GM19395 (cell line): Measurements from ENCODE around the gene MOV10L1.

Source experiments
- ATAC-seq: cut with Tn5 transposase; IDR thresholded peaks from one replicate; pipeline ENCODE4 v1.9.1; 2021; ENCODE audit warnings: mild to moderate bottlenecking, moderate library complexity; ENCODE audit not compliant: unreplicated experiment

Gene MOV10L1

DNA sequence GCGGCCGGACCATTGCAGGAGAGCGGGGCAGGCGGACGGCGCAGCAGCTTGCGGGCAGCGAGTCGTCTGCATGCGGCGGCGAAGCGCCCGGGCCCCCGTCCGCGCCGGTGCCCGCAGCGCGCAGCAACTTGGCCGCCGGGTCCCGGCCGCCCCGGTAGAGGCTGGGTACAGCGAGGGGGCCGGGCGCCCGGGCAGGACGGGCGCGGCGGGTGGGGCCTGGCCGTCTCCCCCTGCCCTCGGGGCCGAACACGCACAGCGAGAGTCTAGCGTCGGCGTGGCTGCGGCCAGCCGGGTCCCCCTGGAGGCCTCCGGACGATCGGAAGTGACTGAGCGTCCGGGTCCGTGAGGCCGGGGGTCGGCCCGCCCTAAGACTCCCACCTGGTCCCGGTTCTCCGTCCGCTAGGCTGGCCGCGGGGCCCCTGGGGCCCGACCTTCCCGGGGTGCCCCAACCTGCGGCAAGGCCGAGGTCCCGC lies 95.1 kb downstream of the MOV10L1 start:
- ATAC-seq = no peak

DNA sequence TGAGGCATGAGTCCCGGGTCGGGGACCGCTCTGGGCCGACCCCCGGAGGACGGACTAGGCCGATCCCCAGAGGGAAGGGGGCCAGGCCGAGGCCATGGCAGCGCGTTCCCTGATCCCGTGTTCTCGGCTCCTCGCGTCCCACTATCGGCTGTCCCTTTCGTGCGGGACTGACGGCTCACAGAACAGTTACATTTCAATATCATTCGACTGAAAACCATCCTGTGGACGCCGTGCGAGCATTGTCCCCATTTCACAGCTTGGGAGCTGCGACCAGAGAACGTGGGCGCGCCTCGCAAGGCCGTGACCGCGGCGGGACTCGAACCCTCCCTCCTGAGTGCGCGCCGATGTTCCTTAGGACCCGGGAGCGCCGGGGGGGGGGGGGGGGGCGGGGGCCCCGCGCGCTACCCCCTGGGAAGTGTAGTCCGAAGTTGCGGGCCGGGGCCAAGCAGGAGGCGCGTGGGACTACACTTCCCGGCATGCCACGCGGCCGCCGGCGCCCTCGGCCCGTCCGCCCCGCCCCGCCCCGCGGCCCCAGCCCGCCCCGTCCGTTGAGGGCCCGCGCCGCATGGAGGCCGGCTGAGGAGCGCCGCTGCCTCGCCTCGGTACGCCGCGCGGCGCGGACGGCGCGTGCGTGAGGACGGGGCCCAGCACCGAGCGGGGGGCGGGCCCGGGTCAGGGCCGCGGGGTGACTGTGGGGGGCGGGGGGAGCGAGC lies 95.7 kb downstream of the MOV10L1 start, which contains the start of gene TRABD:
Gene TRABD (plus strand): TSS at position 539 of the 713 bp plus-strand sequence. CDS start 7,148 bp downstream, outside the sequence.
- peak; percentile 41 for ATAC-seq

DNA sequence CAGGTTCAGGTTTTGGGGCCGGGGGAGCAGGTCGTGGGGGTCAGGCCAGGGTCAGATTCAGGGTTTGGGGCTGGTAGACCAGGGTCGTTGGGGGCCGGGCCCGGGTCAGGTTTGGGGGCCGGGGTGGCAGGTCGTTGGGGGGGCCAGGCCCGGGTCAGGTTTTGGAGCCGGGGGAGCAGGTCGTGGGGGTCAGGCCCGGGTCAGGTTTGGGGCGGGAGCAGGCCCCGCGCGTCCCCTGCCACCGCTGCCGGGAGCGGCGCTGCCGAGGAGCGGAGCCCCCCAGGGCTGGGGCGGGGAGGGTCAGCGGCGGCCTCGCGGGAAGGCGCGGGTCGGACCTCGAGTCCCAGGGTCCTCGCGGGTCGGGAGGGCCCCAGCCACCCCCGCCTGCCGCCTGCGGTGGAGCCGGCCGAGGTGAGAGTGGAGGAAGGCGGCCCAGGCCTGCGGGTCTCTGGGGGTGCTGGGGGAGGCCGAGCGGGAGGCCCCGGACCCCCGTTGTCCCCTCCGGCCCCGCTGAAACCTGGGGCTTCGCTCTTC lies 96.4 kb downstream of the MOV10L1 start:
- no peak for ATAC-seq

DNA sequence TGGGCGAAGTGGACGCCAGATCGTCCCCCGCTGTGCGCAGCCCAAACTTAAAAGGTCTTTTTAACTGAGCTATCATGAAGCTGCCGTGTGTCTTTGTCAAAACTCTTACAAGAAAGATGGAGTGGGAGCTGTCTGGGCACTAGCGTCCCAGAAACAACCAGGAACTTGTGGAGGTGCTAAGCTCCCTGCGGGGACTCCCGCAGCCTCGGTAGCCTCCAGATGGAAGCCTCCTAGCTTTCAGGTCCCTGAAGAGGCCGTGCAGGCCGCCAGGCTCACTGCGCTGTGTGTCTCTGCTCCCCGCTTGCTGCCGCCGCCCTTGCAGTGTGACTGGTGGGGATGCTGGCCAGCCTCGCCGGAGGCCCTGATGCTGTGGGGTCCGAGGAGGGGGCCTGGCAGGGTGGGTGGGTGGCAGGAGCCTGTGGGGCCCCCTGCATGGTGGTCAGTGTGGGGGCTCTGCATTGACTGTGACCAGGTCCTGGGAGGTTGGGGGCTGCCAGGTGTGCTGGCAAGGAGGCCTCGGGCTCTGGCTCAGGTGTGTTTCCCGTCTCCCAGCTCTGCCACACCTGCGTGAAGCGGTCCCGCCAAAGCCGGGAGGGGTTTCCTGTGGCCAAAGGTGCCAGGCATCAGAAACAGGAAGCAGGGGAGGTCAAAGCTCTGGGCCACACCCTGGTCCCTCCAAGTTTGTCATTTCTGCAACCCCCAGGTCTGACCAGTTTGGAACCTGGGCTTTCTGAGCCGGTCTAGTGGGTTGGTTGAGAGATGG lies 97.1 kb downstream of the MOV10L1 start:
- ATAC-seq = no peak

DNA sequence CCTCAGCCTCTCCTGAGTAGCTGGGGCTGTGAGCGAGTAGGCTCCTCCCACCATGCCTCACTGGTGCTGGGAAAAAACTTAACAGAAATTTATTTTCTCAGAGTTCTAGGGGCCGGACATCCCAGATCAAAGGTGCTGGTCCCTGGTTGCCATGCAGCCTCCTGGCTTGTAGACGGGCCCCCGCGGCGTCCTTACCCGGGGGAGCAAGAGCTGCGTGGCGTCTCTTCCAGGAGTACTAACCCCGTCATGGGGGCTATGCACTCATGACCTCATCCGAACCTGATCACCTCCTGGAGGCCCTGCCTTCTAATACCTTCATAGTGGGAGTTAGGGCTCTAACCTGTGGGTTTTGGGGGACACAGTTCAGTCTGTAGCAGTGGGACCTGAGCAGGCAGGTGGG lies 98.5 kb downstream of the MOV10L1 start:
- no peak for ATAC-seq

DNA sequence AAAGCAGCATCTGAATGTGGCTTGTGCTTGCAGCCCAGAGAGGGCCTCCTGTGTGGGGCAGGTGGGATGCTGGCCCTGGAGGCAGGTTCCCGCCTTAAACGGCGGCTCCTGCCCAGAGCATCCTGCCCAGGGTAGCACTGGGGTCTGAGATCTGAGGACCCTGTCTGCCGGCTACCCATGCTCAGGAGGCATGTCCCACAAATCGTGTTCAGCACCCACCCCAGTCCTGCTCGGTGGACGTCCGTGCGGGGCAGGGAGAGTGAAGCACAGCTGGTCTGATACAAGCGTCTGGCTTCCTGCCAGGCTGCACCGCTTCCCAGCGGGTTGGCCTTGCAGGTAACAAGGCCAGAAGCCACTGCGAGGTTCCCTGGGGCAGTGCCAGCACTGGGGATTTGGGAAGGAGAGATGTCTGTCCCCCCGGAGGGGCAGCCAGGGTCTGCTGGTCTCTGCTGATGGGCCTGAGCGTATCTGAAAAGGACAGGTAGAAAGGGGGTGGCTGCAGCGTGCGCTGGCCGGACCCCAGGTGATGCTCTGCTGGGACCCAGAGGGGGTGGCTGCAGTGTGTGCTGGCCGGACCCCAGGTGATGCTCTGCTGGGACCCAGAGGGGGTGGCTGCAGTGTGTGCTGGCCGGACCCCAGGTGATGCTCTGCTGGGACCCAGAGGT lies 99.5 kb downstream of the MOV10L1 start:
- ATAC-seq = no peak

DNA sequence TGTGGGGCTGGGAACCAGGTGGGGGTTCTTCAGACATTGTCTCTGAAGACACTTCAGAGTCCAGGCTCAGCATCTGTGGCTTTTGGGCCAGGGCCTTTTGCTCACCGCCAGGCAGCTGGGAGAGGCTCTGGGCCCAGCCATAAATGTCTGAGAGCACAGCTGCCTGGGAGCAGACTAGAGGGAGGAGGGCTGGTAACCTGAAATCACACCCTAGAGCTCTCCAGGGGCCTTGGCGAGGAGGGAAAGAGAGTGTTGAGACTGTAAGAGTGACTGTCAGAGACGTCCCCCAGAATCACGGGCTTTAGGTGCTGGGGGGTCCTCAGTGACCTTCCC lies 100.0 kb downstream of the MOV10L1 start:
- ATAC-seq = no peak

DNA sequence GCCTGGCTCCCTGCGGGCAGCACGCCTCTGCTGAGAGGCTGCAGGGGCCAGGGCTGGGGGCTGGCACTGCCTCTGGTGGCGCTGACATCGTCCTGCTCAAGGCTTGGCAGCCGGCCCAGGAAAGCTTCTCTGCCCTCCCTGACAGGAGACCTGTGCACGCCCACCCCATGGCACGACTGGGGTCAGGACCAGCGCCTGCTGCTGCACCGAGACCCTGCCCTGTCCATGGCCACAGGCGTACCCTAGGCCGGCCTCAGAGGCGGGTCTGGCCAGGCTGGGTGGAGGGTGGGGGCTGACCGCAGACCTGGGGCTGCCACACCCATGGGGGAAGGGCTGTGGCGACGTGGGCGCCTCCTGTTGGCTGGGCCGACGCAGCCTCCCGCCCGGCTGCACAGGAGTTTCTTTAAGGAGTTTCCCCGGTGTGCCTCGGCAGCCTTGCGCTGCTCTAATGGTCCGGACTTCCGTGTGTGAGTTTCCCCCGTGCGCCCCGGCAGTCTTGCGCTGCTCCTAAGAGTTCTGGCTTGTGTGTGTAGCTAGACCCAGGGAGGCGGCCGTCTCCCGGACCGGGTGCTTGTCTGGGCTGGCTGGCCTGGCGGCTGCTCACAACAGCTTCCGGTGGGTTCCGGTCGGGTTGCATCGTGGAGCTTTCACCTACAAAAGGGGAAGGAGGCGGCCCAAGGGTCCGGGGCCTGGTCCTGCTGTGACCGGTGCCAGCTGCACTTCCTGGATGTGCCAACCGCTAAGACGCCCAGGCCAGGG lies 100.6 kb downstream of the MOV10L1 start:
- peak; percentile 47 for ATAC-seq

DNA sequence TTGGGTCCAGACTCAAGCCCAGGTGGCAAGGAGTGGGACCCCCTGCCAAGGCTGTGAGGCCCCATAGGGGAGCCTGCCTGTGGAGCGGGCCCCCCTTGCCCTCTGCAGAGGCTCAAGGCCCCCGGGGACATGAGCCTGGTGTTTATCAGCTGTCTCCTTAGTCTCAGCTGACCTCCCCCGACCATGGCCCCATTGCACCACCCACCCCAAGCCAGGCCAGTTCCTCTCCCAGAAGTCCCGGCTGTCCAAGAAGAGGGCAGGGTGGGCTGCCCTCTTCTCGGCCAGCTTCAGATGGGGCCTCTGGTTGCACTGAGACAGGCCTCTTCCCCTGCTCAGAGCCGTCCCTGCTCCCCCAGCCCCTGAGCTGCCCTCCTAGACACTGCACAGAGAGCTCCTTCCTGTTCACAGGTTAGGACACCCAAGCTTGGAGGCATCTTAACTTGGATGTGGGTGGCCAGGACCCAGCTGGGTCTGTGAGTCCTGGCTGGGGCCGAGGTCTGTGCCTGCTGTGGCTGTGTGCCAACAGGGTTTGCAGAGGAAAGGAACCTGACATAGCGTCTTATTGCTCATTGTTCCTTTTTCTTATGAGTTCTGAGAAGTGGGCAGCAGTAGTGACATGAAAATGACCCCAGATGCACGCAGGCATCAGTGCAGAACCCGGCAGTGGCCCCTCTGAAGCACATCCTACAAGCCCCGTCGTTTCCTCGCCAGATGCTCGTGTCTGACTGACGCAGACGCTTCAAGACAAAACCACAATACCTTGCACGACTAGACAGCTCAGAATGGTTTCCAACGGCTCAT lies 101.3 kb downstream of the MOV10L1 start:
- ATAC-seq = peak; percentile 48

DNA sequence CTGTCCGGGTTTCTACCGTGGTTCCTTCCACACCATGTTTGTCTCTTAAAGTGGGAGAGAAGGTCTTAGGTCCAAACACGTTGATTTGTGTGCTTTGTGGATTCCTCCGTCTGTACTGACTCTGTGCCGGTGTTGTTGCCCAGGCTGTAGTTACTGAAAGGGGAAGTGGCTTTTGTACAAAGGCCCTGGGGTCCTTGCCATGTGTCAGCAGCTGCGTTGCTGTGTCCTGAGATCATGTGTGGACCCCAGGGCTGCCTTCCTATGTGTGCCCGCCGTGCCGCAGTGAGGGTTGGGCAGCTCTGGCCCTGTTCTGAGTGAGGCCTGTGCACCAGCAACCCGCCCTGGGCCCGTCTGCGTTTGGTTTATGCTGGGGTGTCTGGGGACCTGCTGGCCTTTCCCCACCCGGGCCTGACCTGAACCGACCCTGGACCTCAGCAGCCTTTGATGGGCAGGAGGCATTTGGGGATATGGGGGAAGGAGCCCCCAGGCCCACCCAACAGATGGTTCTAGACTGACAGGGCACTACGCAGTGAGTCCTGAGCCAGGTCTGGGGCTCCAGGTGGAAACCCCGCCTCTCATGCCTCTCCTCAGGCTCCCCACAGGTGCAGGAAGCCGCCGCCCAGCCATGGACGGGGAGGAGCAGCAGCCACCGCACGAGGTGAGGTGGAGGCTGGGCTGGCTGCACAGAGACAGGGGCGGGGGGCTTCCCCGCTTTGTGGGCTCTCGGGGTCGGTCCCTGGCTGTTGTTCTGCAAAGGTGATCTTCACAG lies 102.8 kb downstream of the MOV10L1 start:
- ATAC-seq = no peak

DNA sequence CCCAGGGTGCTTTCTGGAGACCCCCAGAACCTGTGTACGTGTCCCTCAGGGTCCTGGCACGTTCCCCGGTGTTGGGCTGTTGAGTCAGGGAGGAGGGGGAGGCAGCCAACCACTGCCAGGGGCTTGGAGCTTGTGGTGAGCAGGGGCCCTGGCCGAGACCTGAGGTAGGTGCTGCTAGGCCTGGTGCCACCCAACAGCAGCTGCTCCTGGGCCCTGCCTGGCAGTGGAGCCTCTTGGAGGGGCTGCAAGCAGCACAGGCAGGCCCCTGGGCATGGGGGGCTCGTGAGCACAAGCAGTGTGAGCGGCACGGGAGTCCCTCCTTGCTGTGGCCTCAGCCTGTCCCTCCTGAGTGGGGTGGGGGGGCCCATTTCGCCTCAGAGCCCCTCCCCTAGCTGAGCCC lies 103.8 kb downstream of the MOV10L1 start:
- ATAC-seq = no peak

DNA sequence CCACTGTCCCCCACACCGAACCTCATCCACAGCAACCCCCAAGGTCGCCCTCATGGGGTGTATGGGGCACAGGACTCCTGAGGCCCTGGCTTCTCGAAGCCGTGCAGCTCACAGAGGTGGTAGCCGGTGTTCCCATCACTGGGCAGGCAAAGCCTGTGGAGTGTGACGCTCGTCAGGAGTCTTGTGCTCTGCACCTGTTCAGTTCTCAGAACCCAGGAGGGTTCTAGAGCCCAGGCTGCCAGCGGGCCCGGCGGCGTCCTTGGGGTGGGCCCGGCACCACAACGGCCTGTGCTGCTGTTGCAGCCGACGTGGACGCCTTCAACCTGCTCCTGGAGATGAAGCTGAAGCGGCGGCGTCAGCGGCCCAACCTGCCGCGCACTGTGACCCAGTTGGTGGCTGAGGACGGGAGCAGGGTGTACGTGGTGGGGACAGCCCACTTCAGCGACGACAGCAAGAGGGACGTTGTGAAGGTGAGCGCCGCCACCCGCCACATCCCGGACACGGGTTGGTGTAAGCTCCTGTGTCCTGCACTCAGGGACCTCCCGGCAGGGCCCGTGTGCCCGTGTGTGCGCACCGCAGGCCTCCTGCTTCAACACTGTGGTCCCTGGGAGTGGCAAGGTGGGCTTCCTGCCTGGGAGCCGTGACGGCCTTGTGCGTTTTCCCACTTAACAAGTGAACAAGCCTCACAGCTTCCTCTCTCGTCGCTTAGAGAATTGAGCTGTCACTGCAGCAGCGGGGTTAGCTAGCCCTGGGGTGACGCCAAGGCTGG lies 104.4 kb downstream of the MOV10L1 start:
- no peak for ATAC-seq

DNA sequence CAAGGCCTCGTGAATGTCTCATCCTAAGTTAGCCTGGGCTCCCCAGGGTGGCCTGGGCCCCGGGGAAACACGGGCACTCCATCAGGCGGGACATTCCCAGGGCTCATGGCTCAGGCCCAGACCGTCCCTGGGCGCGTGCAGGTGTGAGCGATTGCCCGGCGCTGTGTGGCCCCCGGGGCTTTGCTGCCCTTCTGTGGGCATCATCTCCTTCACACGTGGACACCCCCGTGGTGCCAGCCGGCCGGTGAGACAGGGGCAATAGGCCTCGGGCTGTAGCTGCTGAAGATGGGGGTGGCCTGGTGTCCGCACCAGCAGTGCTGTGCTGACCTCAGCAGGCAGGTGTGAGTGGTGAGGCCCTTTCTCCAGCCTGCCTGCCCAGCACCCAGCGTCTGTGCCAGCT lies 106.5 kb downstream of the MOV10L1 start:
- ATAC-seq = no peak

DNA sequence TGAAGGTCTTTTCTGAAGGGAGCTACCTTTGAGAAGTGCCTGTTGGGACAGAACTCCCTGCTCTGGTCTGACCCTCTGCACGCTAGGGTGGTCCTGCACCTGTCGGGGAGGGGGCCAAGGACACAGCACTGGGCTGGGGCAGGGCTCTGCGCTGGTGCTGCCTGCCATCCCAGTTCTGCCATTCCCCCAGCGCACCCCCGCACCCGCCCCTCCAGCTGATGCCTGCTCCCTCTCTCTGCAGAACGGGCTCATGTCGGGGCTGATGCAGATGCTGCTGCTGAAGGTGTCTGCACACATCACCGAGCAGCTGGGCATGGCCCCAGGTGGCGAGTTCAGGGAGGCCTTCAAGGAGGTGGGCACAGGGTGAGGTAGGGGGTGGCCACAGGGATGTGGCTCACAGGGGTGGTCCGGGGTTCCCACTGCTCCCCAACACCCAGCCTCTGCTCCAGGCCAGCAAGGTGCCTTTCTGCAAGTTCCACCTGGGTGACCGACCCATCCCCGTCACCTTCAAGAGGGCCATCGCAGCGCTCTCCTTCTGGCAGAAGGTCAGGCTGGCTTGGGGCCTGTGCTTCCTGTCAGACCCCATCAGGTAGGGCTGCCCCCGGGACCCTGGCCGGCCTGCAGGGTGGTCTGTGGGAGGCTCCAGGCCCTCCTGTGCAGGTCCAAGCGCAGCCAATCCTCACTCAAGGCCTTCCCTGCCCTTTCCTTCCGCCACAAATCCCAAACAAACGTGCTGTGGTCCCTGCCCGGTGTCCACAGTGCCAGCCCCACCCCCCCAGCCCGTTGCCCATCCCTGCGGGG lies 107.4 kb downstream of the MOV10L1 start:
- no peak for ATAC-seq

DNA sequence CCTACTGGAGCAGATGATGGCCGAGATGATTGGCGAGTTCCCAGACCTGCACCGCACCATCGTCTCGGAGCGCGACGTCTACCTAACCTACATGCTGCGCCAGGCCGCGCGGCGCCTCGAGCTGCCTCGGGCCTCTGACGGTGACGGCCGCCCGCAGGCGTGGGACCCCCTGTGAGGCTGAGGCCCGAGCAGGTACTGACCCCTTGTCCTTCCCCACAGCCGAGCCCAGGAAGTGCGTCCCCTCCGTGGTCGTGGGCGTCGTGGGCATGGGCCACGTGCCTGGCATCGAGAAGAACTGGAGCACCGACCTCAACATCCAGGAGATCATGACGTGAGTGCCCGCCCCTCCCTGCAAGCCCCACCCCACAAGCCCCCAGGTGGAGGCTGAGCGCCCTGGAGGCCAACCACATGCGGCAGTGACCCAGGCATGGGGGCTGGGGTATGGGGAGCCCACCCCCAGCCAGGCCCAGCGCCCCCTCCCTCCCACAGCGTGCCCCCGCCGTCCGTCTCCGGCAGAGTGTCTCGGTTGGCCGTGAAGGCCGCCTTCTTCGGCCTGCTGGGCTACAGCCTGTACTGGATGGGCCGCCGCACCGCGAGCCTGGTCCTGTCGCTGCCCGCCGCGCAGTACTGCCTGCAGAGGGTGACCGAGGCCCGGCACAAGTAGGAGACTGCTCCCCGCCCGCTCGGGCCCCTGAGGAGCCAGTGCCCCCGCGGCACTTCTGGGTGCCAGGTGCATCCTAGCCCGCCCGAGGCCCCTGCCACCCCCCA lies 108.2 kb downstream of the MOV10L1 start:
- ATAC-seq = no peak

DNA sequence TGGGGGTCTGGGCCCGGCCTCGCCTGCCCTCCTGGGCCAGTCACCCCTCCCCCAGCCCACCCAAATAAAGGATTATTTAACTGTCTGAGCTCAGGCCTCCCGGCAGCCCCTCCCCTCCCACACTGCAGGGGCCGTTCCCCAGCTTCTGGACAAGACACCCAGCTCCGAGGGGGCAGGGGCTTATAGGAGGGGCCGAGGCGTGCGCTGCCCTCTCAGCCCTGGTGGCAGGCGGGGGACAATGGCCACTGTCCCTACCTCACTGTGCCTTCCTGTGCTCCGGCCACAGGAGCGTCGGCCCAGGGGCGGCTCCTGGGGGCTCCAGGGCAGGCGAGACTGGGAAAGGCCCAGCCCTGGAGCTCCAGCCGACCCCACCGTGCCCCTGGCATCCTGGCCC lies 108.8 kb downstream of the MOV10L1 start:
- ATAC-seq = no peak

DNA sequence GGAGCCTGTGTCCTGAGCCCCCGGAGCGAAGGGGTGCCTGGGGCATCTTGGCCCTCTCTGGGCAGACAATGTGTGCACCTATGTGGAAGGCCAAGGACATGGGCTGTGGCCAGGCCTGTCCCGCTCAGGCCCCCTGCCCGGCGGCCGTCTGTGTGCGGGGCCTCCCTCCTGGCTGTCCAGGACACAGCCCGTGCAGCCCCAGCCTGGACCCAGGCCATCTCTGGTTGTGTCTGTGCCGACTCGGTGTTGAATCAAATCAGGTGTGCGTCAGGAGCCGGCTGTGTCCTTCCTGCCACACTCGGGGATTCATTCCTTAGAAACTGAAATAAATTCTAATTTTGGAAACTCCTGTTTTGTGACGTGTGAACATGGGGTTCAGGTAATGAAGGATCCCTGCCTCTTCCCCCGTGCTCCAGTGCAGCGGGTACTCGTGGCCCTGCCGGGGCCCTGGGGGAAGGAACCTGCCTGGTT lies 109.5 kb downstream of the MOV10L1 start:
- no peak for ATAC-seq
